GM12878 (cell line): ENCODE measurements around the gene CACNA1A. TPM values are rescaled to one million over a fixed set of nuclear protein-coding genes. Genes with fewer than 3 reads are reported as not detected.

Experiments used
- ATF7 ChIP-seq: fragments of 450-650 bp; IDR thresholded peaks from 2 replicates; pipeline ENCODE4 v1.6.1; 2016; ENCODE audit warnings: low read depth, mild to moderate bottlenecking
- BHLHE40 ChIP-seq, 2 experiments: fragments of 450-650 bp in 1 of 2; IDR thresholded peaks; 2 replicates each; pipeline ENCODE4 v1.6.1; 2011 to 2017; ENCODE audit warnings: low read depth in 2 of 2, borderline replicate concordance in 1 of 2, improper control_type of control experiment in 1 of 2, low read length in 1 of 2, mild to moderate bottlenecking in 1 of 2
- CHD2 ChIP-seq: IDR thresholded peaks from 2 replicates; pipeline ENCODE4 v1.6.1; 2011; ENCODE audit warnings: low read depth, low read length, improper control_type of control experiment, borderline replicate concordance
- CREB1 ChIP-seq: IDR thresholded peaks from 2 replicates; pipeline ENCODE4 v1.6.1; 2012; ENCODE audit warnings: low read depth, mild to moderate bottlenecking, inconsistent platforms
- CREM ChIP-seq: IDR thresholded peaks from 2 replicates; pipeline ENCODE4 v1.6.1; 2014; ENCODE audit warnings: antibody characterized with exemption, low read depth
- EED ChIP-seq: sonication (generic); IDR thresholded peaks from 2 replicates; pipeline ENCODE4 v1.6.1; 2016; ENCODE audit warnings: antibody characterized with exemption, low read depth
- HDGF ChIP-seq: fragments of 450-650 bp; IDR thresholded peaks from 2 replicates; pipeline ENCODE4 v1.6.1; 2016; ENCODE audit warnings: antibody characterized with exemption
- IKZF1 ChIP-seq: fragments of 450-650 bp; conservative IDR thresholded peaks from 2 replicates; pipeline ENCODE4 v1.6.1; 2017; ENCODE audit warnings: antibody characterized with exemption, mild to moderate bottlenecking
- PML ChIP-seq: IDR thresholded peaks from 2 replicates; pipeline ENCODE4 v1.6.1; 2012; ENCODE audit warnings: low read length, inconsistent platforms
- POLR2A ChIP-seq: IDR thresholded peaks from 2 replicates; pipeline ENCODE4 v1.6.1; 2011; ENCODE audit warnings: low read depth, mild to moderate bottlenecking, low read length
- POLR2AphosphoS5 ChIP-seq: IDR thresholded peaks from 2 replicates; pipeline ENCODE4 v1.6.1; 2011; ENCODE audit warnings: mild to moderate bottlenecking, low read length, inconsistent platforms
- POU2F2 ChIP-seq: IDR thresholded peaks from 3 replicates; pipeline ENCODE4 v1.6.1; 2011; ENCODE audit warnings: low read depth, mild to moderate bottlenecking, low read length, borderline replicate concordance
- RB1 ChIP-seq: fragments of 450-650 bp; formaldehyde crosslinking; IDR thresholded peaks from 2 replicates; pipeline ENCODE4 v1.6.1; 2017; ENCODE audit warnings: mild to moderate bottlenecking, borderline replicate concordance
- RCOR1 ChIP-seq: conservative IDR thresholded peaks from 2 replicates; pipeline ENCODE4 v1.6.1; 2012; ENCODE audit warnings: low read depth, low read length, improper control_type of control experiment
- SMC3 ChIP-seq: IDR thresholded peaks from 2 replicates; pipeline ENCODE4 v1.6.1; 2011; ENCODE audit warnings: low read length, improper control_type of control experiment, borderline replicate concordance
- SRF ChIP-seq, 2 experiments: IDR thresholded peaks; 2 replicates each; pipeline ENCODE4 v1.6.1; 2011; ENCODE audit warnings: low read depth in 2 of 2, low read length in 2 of 2, mild to moderate bottlenecking in 1 of 2, moderate library complexity in 1 of 2
- polyA plus RNA-seq, 11 experiments: library from polyadenylated mRNA; depleted of rRNA in 4 of 11; unstranded in 6 of 11; stranded (reverse) in 5 of 11; fragments of >200 nt; fragmentation: Nextera tagmentation in 4 of 11; fragmentation: Illumina TruSeq in 1 of 11; extraction: Ambion mirVana in 4 of 11; extraction: Trizol in 1 of 11; gene quantifications; 1 replicate in 1 of 11; 2 replicates in 10 of 11; pipeline versions ENCODE4 v1.2.1 to v1.2.3, GENCODE V29; 2011 to 2016; ENCODE audit warnings: inconsistent platforms in 2 of 11, missing spikeins in 2 of 11, low read depth in 1 of 11
- total RNA-seq, 4 experiments: library from RNA; depleted of rRNA in 3 of 4; stranded (reverse); fragments of >200 nt in 3 of 4; fragmentation: Illumina TruSeq in 1 of 4; extraction: Trizol in 1 of 4; gene quantifications; 2 replicates each; pipeline versions ENCODE4 v1.2.1 to v1.2.3, GENCODE V29; 2013 to 2021
- TF ChIP-seq, protein P1 (sequence below): fragments of 450-650 bp; IDR thresholded peaks from 2 replicates; pipeline ENCODE4 v1.6.1; 2017; ENCODE audit warnings: mild to moderate bottlenecking, moderate library complexity
- TF ChIP-seq, protein P2 (sequence below): IDR thresholded peaks from 2 replicates; pipeline ENCODE4 v1.6.1; 2012; ENCODE audit warnings: mild to moderate bottlenecking, low read depth, low read length
- TF ChIP-seq, protein P3 (sequence below): fragments of 450-650 bp; IDR thresholded peaks from 2 replicates; pipeline ENCODE4 v1.6.1; 2018; ENCODE audit warnings: borderline replicate concordance, mild to moderate bottlenecking; ENCODE audit not compliant: partially characterized antibody

Gene CACNA1A
- total and polyA plus RNA-seq, 10 of the 15 experiments (the other 5 are each of a cell fraction or from before 2014, with no cell fraction given): 1.1 to 4.4 (median 2.5) TPM

DNA sequence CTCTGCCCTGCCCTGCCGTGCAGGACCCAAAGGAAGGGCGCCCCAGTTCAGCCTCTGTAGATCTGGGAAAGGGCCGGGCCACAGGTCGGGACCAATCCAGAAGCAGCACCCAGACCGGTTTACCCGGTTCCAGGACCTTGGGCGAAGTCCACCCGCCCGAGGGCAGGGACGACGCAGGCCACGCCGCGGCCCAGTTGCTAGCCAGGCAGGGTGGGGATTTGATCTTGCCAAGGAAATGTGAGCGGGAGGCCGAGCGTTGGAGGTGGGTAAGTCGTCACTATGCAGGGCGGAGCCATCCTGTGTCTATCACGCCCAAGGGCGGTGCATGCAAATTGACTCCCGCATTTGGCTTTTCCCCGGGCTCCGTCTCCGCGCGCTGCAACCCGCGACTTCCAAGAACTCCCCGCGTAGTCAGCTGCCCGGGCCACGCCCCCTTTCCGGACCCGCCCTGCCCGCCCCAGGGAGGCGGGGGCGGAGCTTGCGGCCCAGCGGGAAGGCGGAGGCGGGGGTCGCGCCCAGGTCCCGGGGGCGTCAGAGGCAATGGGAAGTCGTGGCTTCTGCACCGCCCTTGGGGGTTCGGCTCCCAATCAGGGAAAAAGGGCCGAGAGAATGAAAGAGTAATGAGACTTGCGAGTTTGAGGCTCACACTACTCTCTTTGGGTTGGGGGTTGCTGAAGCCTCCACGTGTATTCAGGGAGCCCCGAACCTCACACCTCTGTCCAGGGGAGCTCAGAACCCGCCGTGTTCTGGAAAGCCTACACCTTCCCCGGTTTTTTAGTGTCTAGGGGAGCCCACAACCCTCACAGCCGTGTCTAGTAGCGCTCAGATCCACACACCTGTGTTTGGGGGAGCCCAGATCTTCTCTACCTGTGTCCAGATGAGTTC is 343.3 kb downstream of the CACNA1A start (continued):
- TF ChIP-seq, protein P1, sequence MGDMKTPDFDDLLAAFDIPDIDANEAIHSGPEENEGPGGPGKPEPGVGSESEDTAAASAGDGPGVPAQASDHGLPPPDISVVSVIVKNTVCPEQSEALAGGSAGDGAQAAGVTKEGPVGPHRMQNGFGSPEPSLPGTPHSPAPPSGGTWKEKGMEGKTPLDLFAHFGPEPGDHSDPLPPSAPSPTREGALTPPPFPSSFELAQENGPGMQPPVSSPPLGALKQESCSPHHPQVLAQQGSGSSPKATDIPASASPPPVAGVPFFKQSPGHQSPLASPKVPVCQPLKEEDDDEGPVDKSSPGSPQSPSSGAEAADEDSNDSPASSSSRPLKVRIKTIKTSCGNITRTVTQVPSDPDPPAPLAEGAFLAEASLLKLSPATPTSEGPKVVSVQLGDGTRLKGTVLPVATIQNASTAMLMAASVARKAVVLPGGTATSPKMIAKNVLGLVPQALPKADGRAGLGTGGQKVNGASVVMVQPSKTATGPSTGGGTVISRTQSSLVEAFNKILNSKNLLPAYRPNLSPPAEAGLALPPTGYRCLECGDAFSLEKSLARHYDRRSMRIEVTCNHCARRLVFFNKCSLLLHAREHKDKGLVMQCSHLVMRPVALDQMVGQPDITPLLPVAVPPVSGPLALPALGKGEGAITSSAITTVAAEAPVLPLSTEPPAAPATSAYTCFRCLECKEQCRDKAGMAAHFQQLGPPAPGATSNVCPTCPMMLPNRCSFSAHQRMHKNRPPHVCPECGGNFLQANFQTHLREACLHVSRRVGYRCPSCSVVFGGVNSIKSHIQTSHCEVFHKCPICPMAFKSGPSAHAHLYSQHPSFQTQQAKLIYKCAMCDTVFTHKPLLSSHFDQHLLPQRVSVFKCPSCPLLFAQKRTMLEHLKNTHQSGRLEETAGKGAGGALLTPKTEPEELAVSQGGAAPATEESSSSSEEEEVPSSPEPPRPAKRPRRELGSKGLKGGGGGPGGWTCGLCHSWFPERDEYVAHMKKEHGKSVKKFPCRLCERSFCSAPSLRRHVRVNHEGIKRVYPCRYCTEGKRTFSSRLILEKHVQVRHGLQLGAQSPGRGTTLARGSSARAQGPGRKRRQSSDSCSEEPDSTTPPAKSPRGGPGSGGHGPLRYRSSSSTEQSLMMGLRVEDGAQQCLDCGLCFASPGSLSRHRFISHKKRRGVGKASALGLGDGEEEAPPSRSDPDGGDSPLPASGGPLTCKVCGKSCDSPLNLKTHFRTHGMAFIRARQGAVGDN: peak; percentile 75
- TF ChIP-seq CREM (peak; percentile 60; the same call in 1 of the 2 replicates), HDGF (peak; percentile 84; the same call in 1 of the 2 replicates), POLR2A (peak; percentile 81), IKZF1 (peak; percentile 86), PML (peak; percentile 35; the same call in 1 of the 2 replicates), SMC3 (no peak), POLR2AphosphoS5 (peak; percentile 66; the same call in 1 of the 2 replicates), RCOR1 (0 out of 2 replicates have a peak, but pooled peaks have one; percentile 38), CREB1 (0 out of 2 replicates have a peak, but pooled peaks have one; percentile 27), BHLHE40 (IDR thresholded peaks at IDR 0.05; ENCODE audit: borderline replicate concordance in 1 of 2, low read depth in 2 of 2, low read length in 1 of 2) (peak in 1 of 2 experiments; percentile 71; a peak in 2 of 4 replicates), POU2F2 (peak; percentile 83; the same call in 1 of the 3 replicates), ATF7 (no peak), RB1 (0 out of 2 replicates have a peak, but pooled peaks have one; percentile 10), SRF (IDR thresholded peaks at IDR 0.05; ENCODE audit: low read depth in 2 of 2, low read length in 2 of 2) (peak; percentile 88 to 96), CHD2 (0 out of 2 replicates have a peak, but pooled peaks have one; percentile 34), EED (peak; percentile 56; the same call in 1 of the 2 replicates)
- TF ChIP-seq, protein P2, sequence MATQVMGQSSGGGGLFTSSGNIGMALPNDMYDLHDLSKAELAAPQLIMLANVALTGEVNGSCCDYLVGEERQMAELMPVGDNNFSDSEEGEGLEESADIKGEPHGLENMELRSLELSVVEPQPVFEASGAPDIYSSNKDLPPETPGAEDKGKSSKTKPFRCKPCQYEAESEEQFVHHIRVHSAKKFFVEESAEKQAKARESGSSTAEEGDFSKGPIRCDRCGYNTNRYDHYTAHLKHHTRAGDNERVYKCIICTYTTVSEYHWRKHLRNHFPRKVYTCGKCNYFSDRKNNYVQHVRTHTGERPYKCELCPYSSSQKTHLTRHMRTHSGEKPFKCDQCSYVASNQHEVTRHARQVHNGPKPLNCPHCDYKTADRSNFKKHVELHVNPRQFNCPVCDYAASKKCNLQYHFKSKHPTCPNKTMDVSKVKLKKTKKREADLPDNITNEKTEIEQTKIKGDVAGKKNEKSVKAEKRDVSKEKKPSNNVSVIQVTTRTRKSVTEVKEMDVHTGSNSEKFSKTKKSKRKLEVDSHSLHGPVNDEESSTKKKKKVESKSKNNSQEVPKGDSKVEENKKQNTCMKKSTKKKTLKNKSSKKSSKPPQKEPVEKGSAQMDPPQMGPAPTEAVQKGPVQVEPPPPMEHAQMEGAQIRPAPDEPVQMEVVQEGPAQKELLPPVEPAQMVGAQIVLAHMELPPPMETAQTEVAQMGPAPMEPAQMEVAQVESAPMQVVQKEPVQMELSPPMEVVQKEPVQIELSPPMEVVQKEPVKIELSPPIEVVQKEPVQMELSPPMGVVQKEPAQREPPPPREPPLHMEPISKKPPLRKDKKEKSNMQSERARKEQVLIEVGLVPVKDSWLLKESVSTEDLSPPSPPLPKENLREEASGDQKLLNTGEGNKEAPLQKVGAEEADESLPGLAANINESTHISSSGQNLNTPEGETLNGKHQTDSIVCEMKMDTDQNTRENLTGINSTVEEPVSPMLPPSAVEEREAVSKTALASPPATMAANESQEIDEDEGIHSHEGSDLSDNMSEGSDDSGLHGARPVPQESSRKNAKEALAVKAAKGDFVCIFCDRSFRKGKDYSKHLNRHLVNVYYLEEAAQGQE: no peak
- TF ChIP-seq, protein P3, sequence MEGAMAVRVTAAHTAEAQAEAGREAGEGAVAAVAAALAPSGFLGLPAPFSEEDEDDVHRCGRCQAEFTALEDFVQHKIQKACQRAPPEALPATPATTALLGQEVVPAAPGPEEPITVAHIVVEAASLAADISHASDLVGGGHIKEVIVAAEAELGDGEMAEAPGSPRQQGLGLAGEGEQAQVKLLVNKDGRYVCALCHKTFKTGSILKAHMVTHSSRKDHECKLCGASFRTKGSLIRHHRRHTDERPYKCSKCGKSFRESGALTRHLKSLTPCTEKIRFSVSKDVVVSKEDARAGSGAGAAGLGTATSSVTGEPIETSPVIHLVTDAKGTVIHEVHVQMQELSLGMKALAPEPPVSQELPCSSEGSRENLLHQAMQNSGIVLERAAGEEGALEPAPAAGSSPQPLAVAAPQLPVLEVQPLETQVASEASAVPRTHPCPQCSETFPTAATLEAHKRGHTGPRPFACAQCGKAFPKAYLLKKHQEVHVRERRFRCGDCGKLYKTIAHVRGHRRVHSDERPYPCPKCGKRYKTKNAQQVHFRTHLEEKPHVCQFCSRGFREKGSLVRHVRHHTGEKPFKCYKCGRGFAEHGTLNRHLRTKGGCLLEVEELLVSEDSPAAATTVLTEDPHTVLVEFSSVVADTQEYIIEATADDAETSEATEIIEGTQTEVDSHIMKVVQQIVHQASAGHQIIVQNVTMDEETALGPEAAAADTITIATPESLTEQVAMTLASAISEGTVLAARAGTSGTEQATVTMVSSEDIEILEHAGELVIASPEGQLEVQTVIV: no peak
